ENCODE data around the gene MICAL3. TPM values are rescaled to one million over a fixed set of nuclear protein-coding genes. Genes with fewer than 3 reads are reported as not detected.

Gene MICAL3
- polyA plus RNA-seq, 1 of the 3 experiments (the other 2 are of a cell fraction): 83.1 TPM

- Histone ChIP-seq H3K4me2 (no peak overlapping the region), H3K79me2 (ENCODE audit: insufficient read depth) (peaks cover 86% of the 10 kb centered on the region), H3K27ac (ENCODE audit: low read depth in 2 of 2, low read length in 1 of 2) (no peak overlapping the region), H2AFZ (ENCODE audit: low read depth) (no peak overlapping the region), H3K9me3 (no peaks in the 10 kb centered on the region), H3K4me1 (ENCODE audit: control insufficient read depth in 1 of 2, insufficient read depth in 2 of 2, low read depth in 1 of 2, low read length in 1 of 2) (peaks cover 0 to 18% of the 10 kb centered on the region in 2 experiments; a peak in 1 of 4 replicates), H3K27me3 (ENCODE audit: insufficient read depth) (no peaks in the 10 kb centered on the region), H3K36me3 (replicated peaks in 1 of 2; ENCODE audit: control insufficient read depth in 1 of 2, insufficient read depth in 2 of 2, low read length in 1 of 2) (peaks cover 0 to 4% of the 10 kb centered on the region in 2 experiments), H3K9me2 (no peaks in the 10 kb centered on the region), H3F3A (replicated peaks; ENCODE audit: insufficient read depth) (no peaks in the 10 kb centered on the region), H4K20me1 (ENCODE audit: insufficient read depth) (peaks cover 47% of the 10 kb centered on the region), H3K4me3 (ENCODE audit: low read depth in 2 of 2, low read length in 1 of 2) (no peak overlapping the region), H3K9ac (no peak overlapping the region)
- no peak for TF ChIP-seq RFX5 (IDR thresholded peaks at IDR 0.05; ENCODE audit: low read length)
- no peak for TF ChIP-seq NRF1 (IDR thresholded peaks at IDR 0.05; ENCODE audit: low read depth, low read length)
- TF ChIP-seq ELF1 (IDR thresholded peaks at IDR 0.05): no peak
- TF ChIP-seq FOSL2 (IDR thresholded peaks at IDR 0.05; ENCODE audit: borderline replicate concordance, low read depth): no peak
- no peak for TF ChIP-seq JUND (IDR thresholded peaks at IDR 0.05)
- TF ChIP-seq GABPA (IDR thresholded peaks at IDR 0.05; ENCODE audit: low read depth): no peak
- no peak for TF ChIP-seq IRF3 (IDR thresholded peaks at IDR 0.05; ENCODE audit: low read depth, low read length)
- no peak for TF ChIP-seq CTCF (IDR thresholded peaks at IDR 0.05)
- no peak for TF ChIP-seq POLR2AphosphoS5 (IDR thresholded peaks at IDR 0.05; ENCODE audit: low read depth, low read length)
- no peak for TF ChIP-seq SIN3A (IDR thresholded peaks at IDR 0.05; ENCODE audit: borderline replicate concordance, low read depth, low read length)
- no peak for TF ChIP-seq MAX (IDR thresholded peaks at IDR 0.05; ENCODE audit: low read depth)
- no peak for TF ChIP-seq PBX3 (IDR thresholded peaks at IDR 0.05)
- no peak for TF ChIP-seq EP300 (IDR thresholded peaks at IDR 0.05; ENCODE audit: borderline replicate concordance in 1 of 2, low read depth in 1 of 2, low read length in 1 of 2)
- no peak for TF ChIP-seq RXRA (IDR thresholded peaks at IDR 0.05; ENCODE audit: borderline replicate concordance, low read depth)
- no peak for TF ChIP-seq RCOR1 (IDR thresholded peaks at IDR 0.05; ENCODE audit: low read length)
- no peak for TF ChIP-seq YY1 (IDR thresholded peaks at IDR 0.05; ENCODE audit: low read depth)
- no peak for TF ChIP-seq RAD21 (IDR thresholded peaks at IDR 0.05; ENCODE audit: low read length)
- no peak for TF ChIP-seq SMC3 (IDR thresholded peaks at IDR 0.05; ENCODE audit: low read depth, low read length)
- no peak for DNase-seq
- CTCF ChIA-PET: no interaction called here
- WGBS (ENCODE audit: low lambda C conversion rate): 91% methylated on average over 19 of the region's 19 CpGs
- POLR2A ChIA-PET: no interaction called here
Observed at GRCh38 chr22:17960695-17961445, 63.5 kb downstream of the MICAL3 start.
